Tibial nerve (tissue), 4 donors: ENCODE results near the gene RCOR1. TPM values are rescaled to one million over a fixed set of nuclear protein-coding genes. Genes with fewer than 3 reads are reported as not detected.

Source experiments
- DNase-seq, 2 donors: peaks; one replicate each; pipeline ENCODE4 v3.0.0-alpha.2; 2019; ENCODE audit warnings: low spot score in 2 of 2
- H3K27ac ChIP-seq, 4 donors: fragments of 200-600 bp; sonication (generic) in 3 of 4; one replicate each; pipeline ENCODE4 v1.5.1; 2017 to 2019; ENCODE audit warnings: mild to moderate bottlenecking in 1 of 4
- H3K27me3 ChIP-seq, 2 donors: fragments of 200-600 bp; sonication (generic) in 1 of 2; one replicate each; pipeline versions ENCODE4 v1.5.1 to v1.6.0; 2017 to 2019
- H3K36me3 ChIP-seq, 3 donors: fragments of 200-600 bp; sonication (generic); one replicate each; pipeline ENCODE4 v1.5.1; 2018 to 2019
- H3K4me1 ChIP-seq, 4 donors: fragments of 200-600 bp; sonication (generic) in 3 of 4; one replicate each; pipeline ENCODE4 v1.5.1; 2017 to 2019
- H3K4me3 ChIP-seq, 4 donors: fragments of 200-600 bp; sonication (generic) in 3 of 4; one replicate each; pipeline ENCODE4 v1.5.1; 2017 to 2019; ENCODE audit warnings: mild to moderate bottlenecking in 1 of 4, moderate library complexity in 1 of 4
- H3K9me3 ChIP-seq, 4 donors: fragments of 200-600 bp; sonication (generic) in 3 of 4; one replicate each; pipeline ENCODE4 v1.5.1; 2017 to 2019
- CTCF ChIP-seq, 5 experiments: fragments of 200-600 bp in 3 of 5; fragments of 450-650 bp in 2 of 5; sonication (generic) in 3 of 5; IDR thresholded peaks; one replicate each; pipeline ENCODE4 v1.5.1; 2016 to 2019; ENCODE audit warnings: antibody characterized with exemption in 5 of 5, mild to moderate bottlenecking in 3 of 5, moderate library complexity in 2 of 5
- EP300 ChIP-seq, 2 donors: sonication (generic); formaldehyde crosslinking; IDR thresholded peaks; one replicate each; pipeline ENCODE4 v1.6.1; 2017; ENCODE audit warnings: antibody characterized with exemption in 2 of 2, mild to moderate bottlenecking in 1 of 2
- POLR2A ChIP-seq, 2 donors: fragments of 450-650 bp; IDR thresholded peaks; one replicate each; pipeline ENCODE4 v1.6.1; 2017; ENCODE audit warnings: antibody characterized with exemption in 2 of 2, mild to moderate bottlenecking in 2 of 2, moderate library complexity in 2 of 2
- WGBS, 2 donors: methylation state at CpG; one replicate each; pipeline ENCODE4 v1.1.5; 2018; 5-methylcytosine and 5-hydroxymethylcytosine counted together
- total RNA-seq, 4 donors: library from RNA; depleted of rRNA; stranded (reverse); fragments of >200 nt; gene quantifications; one replicate each; pipeline ENCODE4 v1.1.0, GENCODE V29; 2016

The RCOR1 gene
- total RNA-seq, 4 donors from 2014 or later = 6.3 to 12.8 (median 10.0) TPM

- H3K36me3 ChIP-seq = peaks cover 0 to 80% (median 13%) of the 10 kb centered on the region in 3 donors
Measured at GRCh38 chr14:102728501-102728900, 136.1 kb downstream of the RCOR1 start.

GRCh38 chr14:102729268-102729667, 136.8 kb downstream of the RCOR1 start:
- Histone ChIP-seq H3K27me3 (no peaks in the 10 kb centered on the region), H3K4me3 (no peak overlapping the region), H3K36me3 (peaks cover 0 to 79% (median 13%) of the 10 kb centered on the region in 3 donors), H3K27ac (no peak overlapping the region), H3K9me3 (no peaks in the 10 kb centered on the region), H3K4me1 (peaks cover 0 to 11% (median 0%) of the 10 kb centered on the region in 4 donors)
- no peak for DNase-seq
- 69 to 76% methylated on average over 6 of the region's 6 CpGs for WGBS, 2 donors
- TF ChIP-seq EP300 (IDR thresholded peaks at IDR 0.05) (no peak), POLR2A (IDR thresholded peaks at IDR 0.05) (no peak), CTCF (IDR thresholded peaks at IDR 0.05) (no peak)

More at GRCh38 chr14:102728501-102728900, 136.1 kb downstream of the RCOR1 start:
- Histone ChIP-seq H3K27me3 (no peaks in the 10 kb centered on the region), H3K4me1 (peaks cover 0 to 11% (median 0%) of the 10 kb centered on the region in 4 donors), H3K9me3 (no peaks in the 10 kb centered on the region), H3K27ac (no peak overlapping the region), H3K4me3 (no peak overlapping the region)
- WGBS, 2 donors = 87 to 89% methylated on average over 6 of the region's 6 CpGs
- DNase-seq = no peak
- TF ChIP-seq POLR2A (IDR thresholded peaks at IDR 0.05) = no peak

GRCh38 chr14:102729825-102730224, 137.4 kb downstream of the RCOR1 start:
- TF ChIP-seq EP300 (IDR thresholded peaks at IDR 0.05) (no peak), POLR2A (IDR thresholded peaks at IDR 0.05) (no peak), CTCF (IDR thresholded peaks at IDR 0.05) (no peak)
- no peak overlapping the region for H3K4me3 ChIP-seq
- peaks cover 0 to 74% (median 13%) of the 10 kb centered on the region in 3 donors for H3K36me3 ChIP-seq
- no peak overlapping the region for H3K27ac ChIP-seq
- H3K4me1 ChIP-seq = peaks cover 0 to 11% (median 0%) of the 10 kb centered on the region in 4 donors
- H3K27me3 ChIP-seq = no peaks in the 10 kb centered on the region
- H3K9me3 ChIP-seq = no peaks in the 10 kb centered on the region
- WGBS, 2 donors = 94% methylated on average over 8 of the region's 8 CpGs
- no peak for DNase-seq

- Histone ChIP-seq H3K9me3 (no peaks in the 10 kb centered on the region), H3K36me3 (peaks cover 0 to 64% (median 8%) of the 10 kb centered on the region in 3 donors), H3K27ac (no peak overlapping the region), H3K27me3 (no peaks in the 10 kb centered on the region), H3K4me3 (no peak overlapping the region), H3K4me1 (peaks cover 0 to 11% (median 0%) of the 10 kb centered on the region in 4 donors)
- DNase-seq = no peak
- WGBS, 2 donors = 91 to 93% methylated on average over 10 to 15 of the region's 15 CpGs
- TF ChIP-seq POLR2A (IDR thresholded peaks at IDR 0.05) = no peak
- TF ChIP-seq EP300 (IDR thresholded peaks at IDR 0.05) = no peak
- TF ChIP-seq CTCF (IDR thresholded peaks at IDR 0.05) = no peak
Measured at GRCh38 chr14:102731101-102731870, 138.8 kb downstream of the RCOR1 start.

- WGBS, 2 donors = 87 to 92% methylated on average over 13 of the region's 13 CpGs
- DNase-seq = no peak
Measured at GRCh38 chr14:102731871-102732800, 139.7 kb downstream of the RCOR1 start.

More at GRCh38 chr14:102731871-102732800, 139.7 kb downstream of the RCOR1 start:
- Histone ChIP-seq H3K27me3 (no peaks in the 10 kb centered on the region), H3K27ac (no peak overlapping the region), H3K4me3 (no peak overlapping the region), H3K9me3 (no peaks in the 10 kb centered on the region), H3K36me3 (peaks cover 0 to 61% (median 1%) of the 10 kb centered on the region in 3 donors), H3K4me1 (peaks cover 0 to 8% (median 0%) of the 10 kb centered on the region in 4 donors)
- TF ChIP-seq POLR2A (IDR thresholded peaks at IDR 0.05) (no peak), EP300 (IDR thresholded peaks at IDR 0.05) (no peak), CTCF (IDR thresholded peaks at IDR 0.05) (no peak)
